ENCODE data around the gene RPS6KA4. TPM values are rescaled to one million over a fixed set of nuclear protein-coding genes. Genes with fewer than 3 reads are reported as not detected.

The RPS6KA4 gene
- total RNA-seq, 1 experiment from 2014 or later: 77.4 TPM

GRCh38 chr11:64327375-64327774 is 31.6 kb upstream of the RPS6KA4 start:
- no peak for DNase-seq (ENCODE audit: low spot score)

DNA sequence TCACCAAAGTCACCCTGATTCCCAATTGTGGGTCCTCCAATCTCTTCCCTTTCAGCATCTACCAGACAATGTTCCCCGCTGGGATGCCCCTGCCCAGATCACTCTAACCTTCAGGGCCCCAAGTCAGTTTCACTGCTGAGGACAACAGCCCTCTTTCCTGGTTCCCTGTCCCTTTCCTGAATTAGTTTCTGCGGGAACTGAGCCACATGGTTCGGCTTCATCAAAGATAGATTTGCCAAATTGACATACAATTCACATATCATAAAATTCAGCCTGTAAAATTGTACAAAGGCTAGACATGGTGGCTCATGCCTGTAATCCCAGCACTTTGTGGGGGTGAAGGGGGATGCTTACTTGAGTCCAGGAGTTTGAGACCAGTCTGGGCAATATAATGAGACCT is 31.0 kb upstream of the RPS6KA4 start:
- DNase-seq (ENCODE audit: low spot score): no peak

DNA sequence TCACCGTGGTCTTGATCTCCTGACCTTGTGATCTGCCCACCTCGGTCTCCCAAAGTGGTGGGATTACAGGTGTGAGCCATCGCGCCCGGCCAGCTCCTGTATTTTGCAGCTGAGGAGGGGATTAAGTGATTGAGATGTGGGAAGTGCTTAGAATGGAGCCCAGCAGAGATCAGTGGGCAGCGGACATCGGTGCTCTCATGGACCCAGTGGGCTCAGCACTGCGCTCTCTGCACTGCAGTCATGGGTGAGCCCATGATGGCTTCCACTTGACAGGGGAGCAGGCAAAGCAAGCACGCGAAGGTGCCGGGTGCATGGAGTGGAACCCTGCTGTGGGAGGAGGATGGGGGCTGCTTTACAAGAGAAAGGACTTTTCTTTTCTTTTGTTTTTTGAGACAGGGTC is 28.1 kb upstream of the RPS6KA4 start:
- no peak for DNase-seq (ENCODE audit: low spot score)

DNA sequence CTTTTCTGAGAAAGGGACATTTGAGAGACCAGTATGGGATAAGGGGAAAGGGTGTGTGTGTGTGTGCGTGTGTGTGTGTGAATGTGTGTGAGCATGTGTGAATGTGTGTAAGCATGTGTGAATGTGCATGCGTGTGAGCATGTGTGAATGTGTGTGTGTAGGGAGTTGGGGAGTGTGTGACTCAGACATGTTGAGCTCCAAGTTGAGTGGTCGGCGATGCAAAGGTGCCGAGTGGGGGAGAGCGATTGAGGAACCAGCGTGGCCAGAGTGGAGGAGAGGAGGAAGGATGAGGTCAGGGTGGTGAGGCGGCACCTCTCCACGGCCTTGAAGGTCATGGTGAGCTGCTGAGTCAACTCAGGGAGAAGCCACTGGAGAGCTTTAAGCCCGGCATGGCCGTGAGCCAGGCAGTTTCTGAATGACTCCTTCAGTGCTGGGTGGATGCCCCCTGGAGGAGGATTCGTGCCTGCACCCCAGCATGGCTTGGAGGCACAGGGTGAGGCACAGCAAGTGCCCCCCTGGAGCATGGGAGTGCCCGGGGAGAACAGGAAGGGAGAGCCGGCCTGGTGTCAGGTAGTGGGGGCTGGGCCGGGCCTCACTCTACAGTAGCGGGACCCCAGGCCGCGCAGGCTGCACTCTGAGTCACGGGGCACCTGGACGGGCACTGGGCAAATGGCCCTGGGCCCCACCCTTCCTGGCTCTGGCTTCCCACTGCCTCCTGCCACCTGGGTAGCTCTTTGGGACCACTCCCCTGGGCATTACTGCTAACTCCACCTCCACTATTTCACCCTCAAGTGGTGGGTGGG is 27.2 kb upstream of the RPS6KA4 start:
- peak; percentile 96 for DNase-seq (ENCODE audit: low spot score)

- no peak for DNase-seq (ENCODE audit: low spot score)
Measured at GRCh38 chr11:64333556-64333955, 25.4 kb upstream of the RPS6KA4 start.

GRCh38 chr11:64334764-64335735 is 23.9 kb upstream of the RPS6KA4 start:
- peak; percentile 99 for DNase-seq (ENCODE audit: low spot score)

- DNase-seq (ENCODE audit: low spot score): no peak
Measured at GRCh38 chr11:64337538-64338249, 21.3 kb upstream of the RPS6KA4 start.

- DNase-seq (ENCODE audit: low spot score): no peak
Measured at GRCh38 chr11:64338716-64339115, 20.2 kb upstream of the RPS6KA4 start.

GRCh38 chr11:64339286-64339685 is 19.7 kb upstream of the RPS6KA4 start:
- no peak for DNase-seq (ENCODE audit: low spot score)

- no peak for DNase-seq (ENCODE audit: low spot score)
Measured at GRCh38 chr11:64339754-64340408, 19.1 kb upstream of the RPS6KA4 start, which contains the start of gene CCDC88B. Gene CCDC88B, plus strand, starts transcription at chr11:64340204. Its CDS starts 63 bp downstream, at chr11:64340267.

DNA sequence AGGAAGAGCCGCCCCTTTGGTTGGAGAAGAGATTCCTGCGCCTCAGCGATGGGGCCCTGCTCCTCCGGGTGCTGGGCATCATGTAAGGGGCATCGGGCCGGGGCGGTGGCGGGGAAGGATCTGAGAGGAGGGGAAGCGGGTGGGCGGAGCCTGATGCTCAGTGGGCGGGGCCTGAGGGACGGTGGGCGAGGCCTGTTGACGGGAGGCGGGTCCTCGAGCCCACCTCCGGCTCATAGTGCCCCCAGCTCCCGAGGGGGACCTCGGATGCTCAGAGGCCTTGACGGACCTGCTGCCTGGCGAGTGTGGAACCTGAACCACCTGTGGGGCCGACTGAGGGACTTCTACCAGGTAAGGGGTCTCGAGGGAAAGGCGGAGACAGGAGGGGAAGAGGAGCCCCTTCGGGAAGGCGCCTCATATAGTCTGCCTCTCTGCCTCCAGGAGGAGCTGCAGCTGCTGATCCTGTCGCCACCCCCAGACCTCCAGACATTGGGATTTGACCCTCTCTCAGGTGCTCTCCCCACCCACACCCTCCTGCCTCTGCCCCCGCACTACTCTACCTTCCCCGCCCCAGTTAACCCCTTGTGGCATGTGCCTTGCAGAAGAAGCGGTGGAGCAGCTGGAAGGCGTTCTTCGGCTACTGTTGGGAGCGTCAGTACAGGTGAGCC is 18.2 kb upstream of the RPS6KA4 start:
- no peak for DNase-seq (ENCODE audit: low spot score)

- no peak for DNase-seq (ENCODE audit: low spot score)
Measured at GRCh38 chr11:64341429-64341828, 17.5 kb upstream of the RPS6KA4 start.

GRCh38 chr11:64341851-64342791 is 16.8 kb upstream of the RPS6KA4 start:
- peak; percentile 72 for DNase-seq (ENCODE audit: low spot score)

- DNase-seq (ENCODE audit: low spot score): no peak
Measured at GRCh38 chr11:64342869-64343745, 15.9 kb upstream of the RPS6KA4 start.

GRCh38 chr11:64343767-64344559 is 15.0 kb upstream of the RPS6KA4 start:
- no peak for DNase-seq (ENCODE audit: low spot score)

GRCh38 chr11:64344787-64345186 is 14.2 kb upstream of the RPS6KA4 start:
- no peak for DNase-seq (ENCODE audit: low spot score)

GRCh38 chr11:64347193-64347867 is 11.6 kb upstream of the RPS6KA4 start:
- DNase-seq (ENCODE audit: low spot score): no peak
